Esophagus squamous epithelium (tissue), 4 donors: Measurements from ENCODE around the gene CYB5R4.

ENCODE experiments used
- CTCF ChIP-seq, 6 experiments: fragments of 450-650 bp in 4 of 6; fragments of 200-600 bp in 2 of 6; sonication (generic) in 2 of 6; IDR thresholded peaks; one replicate each; pipeline ENCODE4 v1.5.1; 2016 to 2019; ENCODE audit warnings: antibody characterized with exemption in 6 of 6, mild to moderate bottlenecking in 4 of 6, moderate library complexity in 4 of 6
- POLR2A ChIP-seq, 4 donors: fragments of 450-650 bp; IDR thresholded peaks; one replicate each; pipeline ENCODE4 v1.6.1; 2017; ENCODE audit warnings: antibody characterized with exemption in 4 of 4, mild to moderate bottlenecking in 4 of 4, moderate library complexity in 3 of 4

- TF ChIP-seq POLR2A (IDR thresholded peaks at IDR 0.05) (peak in 3 of 4 donors; percentile 76 to 89 (median 88)), CTCF (IDR thresholded peaks at IDR 0.05) (peak in 4 of 6 experiments; percentile 36 to 45 (median 42))
These were observed at the start of gene CYB5R4 for GRCh38 chr6:83859410-83860358.
